Right forelimb (tissue), 1 donor: ENCODE measurements around the gene CD74.
A peak's percentile ranks its signal among the peaks of the same experiment; 100 is the strongest.

Experiments
- DNase-seq: peaks from one replicate; pipeline ENCODE4 v3.0.0-alpha.2; 2018

Gene CD74

GRCh38 chr5:150357326-150358260 lies 55.1 kb downstream of the CD74 start, which contains the start of gene TCOF1:
Gene TCOF1 (plus strand): TSS chr5:150357697. CDS start chr5:150357747, 50 bp downstream.
- DNase-seq: peak; percentile 97

- DNase-seq: no peak
Observed at GRCh38 chr5:150356575-150357294, 56.0 kb downstream of the CD74 start.

- DNase-seq: no peak
Observed at GRCh38 chr5:150355791-150356190, 56.9 kb downstream of the CD74 start.

GRCh38 chr5:150353032-150353675 lies 59.6 kb downstream of the CD74 start:
- DNase-seq: no peak

- DNase-seq: no peak
Observed at GRCh38 chr5:150352244-150353031, 60.3 kb downstream of the CD74 start.
